GM12878 (cell line): ENCODE data around the gene SLC12A5.

ENCODE experiments used
- CEBPB ChIP-seq, 2 experiments: fragments of 150-350 bp in 1 of 2; IDR thresholded peaks; 2 replicates each; pipeline ENCODE4 v1.6.1; 2012 to 2014; ENCODE audit warnings: low read depth in 2 of 2, low read length in 2 of 2, borderline replicate concordance in 1 of 2, inconsistent platforms in 1 of 2
- CHD4 ChIP-seq: fragments of 200-600 bp; sonication (generic); IDR thresholded peaks from 2 replicates; pipeline ENCODE4 v1.6.1; 2016; ENCODE audit warnings: mild to moderate bottlenecking
- CTCF ChIP-seq, 3 experiments: IDR thresholded peaks in 2 of 3; conservative IDR thresholded peaks in 1 of 3; 2 replicates each; pipeline ENCODE4 v1.5.1; 2011; ENCODE audit warnings: low read depth in 3 of 3, low read length in 3 of 3, mild to moderate bottlenecking in 3 of 3, control low read depth in 2 of 3, moderate library complexity in 2 of 3, inconsistent platforms in 1 of 3, mixed read lengths in 1 of 3; ENCODE audit not compliant: control insufficient read depth in 2 of 3, insufficient read depth in 1 of 3; ENCODE audit errors: extremely low read depth in 1 of 3
- NRF1 ChIP-seq: conservative IDR thresholded peaks from 2 replicates; pipeline ENCODE4 v1.6.1; 2011; ENCODE audit warnings: mild to moderate bottlenecking, low read depth, low read length, improper control_type of control experiment
- POLR2A ChIP-seq: IDR thresholded peaks from 2 replicates; pipeline ENCODE4 v1.6.1; 2011; ENCODE audit warnings: low read depth, mild to moderate bottlenecking, low read length
- TF ChIP-seq, protein P1 (sequence below): IDR thresholded peaks from 2 replicates; pipeline ENCODE4 v1.6.1; 2011; ENCODE audit warnings: borderline replicate concordance, low read depth, mild to moderate bottlenecking, moderate library complexity, mixed read lengths, low read length; ENCODE audit not compliant: insufficient read depth; ENCODE audit errors: extremely low read length

GRCh38 chr20:46030284-46031013 is 1.4 kb downstream of the SLC12A5 start:
- TF ChIP-seq CTCF (IDR thresholded peaks at IDR 0.05 in 2 of 3, conservative IDR thresholded peaks at IDR 0.05 in 1 of 3; ENCODE audit: control insufficient read depth in 2 of 3, extremely low read depth in 1 of 3, insufficient read depth in 1 of 3, low read depth in 3 of 3, low read length in 3 of 3) (no peak), CHD4 (no peak), POLR2A (no peak), NRF1 (no peak), CEBPB (IDR thresholded peaks at IDR 0.05; ENCODE audit: borderline replicate concordance in 1 of 2, low read depth in 2 of 2, low read length in 2 of 2) (no peak)
- TF ChIP-seq, protein P1, sequence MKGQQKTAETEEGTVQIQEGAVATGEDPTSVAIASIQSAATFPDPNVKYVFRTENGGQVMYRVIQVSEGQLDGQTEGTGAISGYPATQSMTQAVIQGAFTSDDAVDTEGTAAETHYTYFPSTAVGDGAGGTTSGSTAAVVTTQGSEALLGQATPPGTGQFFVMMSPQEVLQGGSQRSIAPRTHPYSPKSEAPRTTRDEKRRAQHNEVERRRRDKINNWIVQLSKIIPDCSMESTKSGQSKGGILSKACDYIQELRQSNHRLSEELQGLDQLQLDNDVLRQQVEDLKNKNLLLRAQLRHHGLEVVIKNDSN, result no peak
